Tibial nerve (tissue), 3 donors: ENCODE data around the gene MAGEA8.

Experiments
- POLR2A ChIP-seq, 2 donors: fragments of 450-650 bp; IDR thresholded peaks; one replicate each; pipeline ENCODE4 v1.6.1; 2017; ENCODE audit warnings: antibody characterized with exemption in 2 of 2, mild to moderate bottlenecking in 2 of 2, moderate library complexity in 2 of 2
- TF ChIP-seq, protein P1 (sequence below), 5 experiments: fragments of 200-600 bp in 3 of 5; fragments of 450-650 bp in 2 of 5; sonication (generic) in 3 of 5; IDR thresholded peaks; one replicate each; pipeline ENCODE4 v1.5.1; 2016 to 2019; ENCODE audit warnings: antibody characterized with exemption in 5 of 5, mild to moderate bottlenecking in 3 of 5, moderate library complexity in 2 of 5

DNA sequence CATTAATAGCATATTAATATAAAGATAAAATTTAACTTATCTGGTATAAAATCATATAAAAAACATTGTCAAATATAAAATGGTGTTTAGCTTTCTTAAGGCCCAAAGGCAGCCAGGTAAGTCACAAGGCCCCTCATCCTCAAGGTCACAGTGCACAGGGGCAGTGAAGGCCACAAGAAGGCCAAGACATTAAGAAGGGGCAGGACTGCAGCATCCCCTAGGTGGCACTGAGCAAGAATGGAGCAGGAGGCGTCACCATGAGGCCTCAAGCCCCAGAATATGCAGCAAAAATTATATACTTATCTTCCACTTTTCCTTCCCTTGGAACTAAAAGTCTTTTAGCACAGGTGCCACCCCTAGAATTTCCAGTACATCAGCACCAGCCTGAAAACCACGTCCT lies 49.5 kb upstream of the MAGEA8 start:
- TF ChIP-seq POLR2A (IDR thresholded peaks at IDR 0.05): no peak
- TF ChIP-seq, protein P1, sequence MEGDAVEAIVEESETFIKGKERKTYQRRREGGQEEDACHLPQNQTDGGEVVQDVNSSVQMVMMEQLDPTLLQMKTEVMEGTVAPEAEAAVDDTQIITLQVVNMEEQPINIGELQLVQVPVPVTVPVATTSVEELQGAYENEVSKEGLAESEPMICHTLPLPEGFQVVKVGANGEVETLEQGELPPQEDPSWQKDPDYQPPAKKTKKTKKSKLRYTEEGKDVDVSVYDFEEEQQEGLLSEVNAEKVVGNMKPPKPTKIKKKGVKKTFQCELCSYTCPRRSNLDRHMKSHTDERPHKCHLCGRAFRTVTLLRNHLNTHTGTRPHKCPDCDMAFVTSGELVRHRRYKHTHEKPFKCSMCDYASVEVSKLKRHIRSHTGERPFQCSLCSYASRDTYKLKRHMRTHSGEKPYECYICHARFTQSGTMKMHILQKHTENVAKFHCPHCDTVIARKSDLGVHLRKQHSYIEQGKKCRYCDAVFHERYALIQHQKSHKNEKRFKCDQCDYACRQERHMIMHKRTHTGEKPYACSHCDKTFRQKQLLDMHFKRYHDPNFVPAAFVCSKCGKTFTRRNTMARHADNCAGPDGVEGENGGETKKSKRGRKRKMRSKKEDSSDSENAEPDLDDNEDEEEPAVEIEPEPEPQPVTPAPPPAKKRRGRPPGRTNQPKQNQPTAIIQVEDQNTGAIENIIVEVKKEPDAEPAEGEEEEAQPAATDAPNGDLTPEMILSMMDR (IDR thresholded peaks at IDR 0.05): no peak
